DOHH2 (cell line): ENCODE data around the gene UBAP1.

Experiments used
- H3F3A ChIP-seq: fragments of 200-600 bp; sonication (generic), shearing (Covaris generic); 2 replicates; pipeline ENCODE4 v1.6.0; 2016; ENCODE audit warnings: antibody characterized with exemption, mild to moderate bottlenecking; ENCODE audit not compliant: control insufficient read depth, insufficient read depth
- H3K27ac ChIP-seq: fragments of 200-600 bp; sonication (generic); 2 replicates; pipeline ENCODE4 v1.5.1; 2014; ENCODE audit warnings: low read depth, mild to moderate bottlenecking, low read length, moderate library complexity
- H3K27me3 ChIP-seq: fragments of 200-600 bp; sonication (generic); 2 replicates; pipeline ENCODE4 v1.6.1; 2014; ENCODE audit warnings: mild to moderate bottlenecking, low read length, mixed read lengths; ENCODE audit not compliant: control insufficient read depth
- H3K36me3 ChIP-seq: fragments of 200-600 bp; sonication (generic); 2 replicates; pipeline ENCODE4 v1.6.1; 2014; ENCODE audit warnings: mild to moderate bottlenecking, low read length, moderate library complexity, mixed read lengths; ENCODE audit not compliant: control insufficient read depth
- H3K4me1 ChIP-seq: fragments of 200-600 bp; sonication (generic); 2 replicates; pipeline ENCODE4 v1.6.1; 2014; ENCODE audit warnings: mild to moderate bottlenecking, low read length, mixed read lengths; ENCODE audit not compliant: control insufficient read depth
- H3K4me2 ChIP-seq: fragments of 200-600 bp; sonication (generic); 2 replicates; pipeline ENCODE4 v1.6.0; 2014; ENCODE audit warnings: mild to moderate bottlenecking, low read length, moderate library complexity
- H3K4me3 ChIP-seq: fragments of 200-600 bp; sonication (generic); 2 replicates; pipeline ENCODE4 v1.5.1; 2014; ENCODE audit warnings: mild to moderate bottlenecking, low read length, mixed read lengths
- H3K79me2 ChIP-seq: fragments of 200-600 bp; sonication (generic); 2 replicates; pipeline ENCODE4 v1.6.1; 2014; ENCODE audit warnings: mild to moderate bottlenecking, low read length, mixed read lengths; ENCODE audit not compliant: control insufficient read depth
- H3K9me2 ChIP-seq: fragments of 200-600 bp; sonication (generic); replicated peaks from 2 replicates; pipeline ENCODE4 v1.6.1; 2014; ENCODE audit warnings: mild to moderate bottlenecking, low read length, mixed read lengths; ENCODE audit not compliant: control insufficient read depth
- H3K9me3 ChIP-seq: fragments of 200-600 bp; sonication (generic); 2 replicates; pipeline ENCODE4 v1.6.1; 2014; ENCODE audit warnings: antibody characterized with exemption, low read length, mixed read lengths; ENCODE audit not compliant: control insufficient read depth, insufficient read depth
- H4K20me1 ChIP-seq: fragments of 200-600 bp; sonication (generic); 2 replicates; pipeline ENCODE4 v1.6.0; 2014; ENCODE audit warnings: low read depth, mild to moderate bottlenecking, antibody characterized with exemption, low read length, moderate library complexity; ENCODE audit not compliant: control insufficient read depth, insufficient read depth
- EZH2phosphoT487 ChIP-seq: fragments of 200-600 bp; sonication (generic); IDR thresholded peaks from 2 replicates; pipeline ENCODE4 v1.6.1; 2017; ENCODE audit warnings: borderline replicate concordance, mild to moderate bottlenecking, antibody characterized with exemption, low read length, moderate library complexity, mixed read lengths
- TF ChIP-seq, protein P1 (sequence below): fragments of 200-600 bp; sonication (generic); IDR thresholded peaks from one replicate; pipeline ENCODE4 v1.5.1; 2014; ENCODE audit warnings: antibody characterized with exemption, mild to moderate bottlenecking, low read depth, low read length; ENCODE audit not compliant: poor library complexity, severe bottlenecking

UBAP1 gene

DNA sequence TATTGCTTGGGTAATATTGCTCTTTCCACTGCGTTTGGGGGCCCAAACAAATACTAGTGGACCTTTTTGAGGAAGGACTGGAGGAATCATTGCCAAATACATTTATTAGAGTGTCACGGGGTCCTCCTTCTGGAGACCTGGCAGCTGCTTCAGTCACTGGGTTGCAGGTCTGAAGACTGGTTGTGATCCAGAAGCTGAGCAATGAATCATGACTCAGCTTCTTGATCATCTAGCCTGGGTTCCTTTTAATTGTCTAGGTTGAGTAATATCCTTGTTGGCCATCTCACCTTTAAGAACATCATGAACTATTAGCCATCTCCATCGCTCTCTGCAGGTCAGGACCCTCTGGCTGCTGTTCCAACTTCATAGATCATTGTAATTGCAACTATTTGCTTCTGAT is 15.4 kb upstream of the UBAP1 start:
- Histone ChIP-seq H3K4me2 (no peak overlapping the region), H3K9me3 (no peaks in the 10 kb centered on the region), H3K4me1 (no peaks in the 10 kb centered on the region), H4K20me1 (no peaks in the 10 kb centered on the region), H3F3A (no peaks in the 10 kb centered on the region), H3K27ac (no peak overlapping the region), H3K9me2 (no peaks in the 10 kb centered on the region), H3K79me2 (no peaks in the 10 kb centered on the region), H3K4me3 (no peak overlapping the region), H3K36me3 (no peaks in the 10 kb centered on the region), H3K27me3 (no peaks in the 10 kb centered on the region)
- no peak for TF ChIP-seq EZH2phosphoT487
- TF ChIP-seq, protein P1, sequence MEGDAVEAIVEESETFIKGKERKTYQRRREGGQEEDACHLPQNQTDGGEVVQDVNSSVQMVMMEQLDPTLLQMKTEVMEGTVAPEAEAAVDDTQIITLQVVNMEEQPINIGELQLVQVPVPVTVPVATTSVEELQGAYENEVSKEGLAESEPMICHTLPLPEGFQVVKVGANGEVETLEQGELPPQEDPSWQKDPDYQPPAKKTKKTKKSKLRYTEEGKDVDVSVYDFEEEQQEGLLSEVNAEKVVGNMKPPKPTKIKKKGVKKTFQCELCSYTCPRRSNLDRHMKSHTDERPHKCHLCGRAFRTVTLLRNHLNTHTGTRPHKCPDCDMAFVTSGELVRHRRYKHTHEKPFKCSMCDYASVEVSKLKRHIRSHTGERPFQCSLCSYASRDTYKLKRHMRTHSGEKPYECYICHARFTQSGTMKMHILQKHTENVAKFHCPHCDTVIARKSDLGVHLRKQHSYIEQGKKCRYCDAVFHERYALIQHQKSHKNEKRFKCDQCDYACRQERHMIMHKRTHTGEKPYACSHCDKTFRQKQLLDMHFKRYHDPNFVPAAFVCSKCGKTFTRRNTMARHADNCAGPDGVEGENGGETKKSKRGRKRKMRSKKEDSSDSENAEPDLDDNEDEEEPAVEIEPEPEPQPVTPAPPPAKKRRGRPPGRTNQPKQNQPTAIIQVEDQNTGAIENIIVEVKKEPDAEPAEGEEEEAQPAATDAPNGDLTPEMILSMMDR: no peak

DNA sequence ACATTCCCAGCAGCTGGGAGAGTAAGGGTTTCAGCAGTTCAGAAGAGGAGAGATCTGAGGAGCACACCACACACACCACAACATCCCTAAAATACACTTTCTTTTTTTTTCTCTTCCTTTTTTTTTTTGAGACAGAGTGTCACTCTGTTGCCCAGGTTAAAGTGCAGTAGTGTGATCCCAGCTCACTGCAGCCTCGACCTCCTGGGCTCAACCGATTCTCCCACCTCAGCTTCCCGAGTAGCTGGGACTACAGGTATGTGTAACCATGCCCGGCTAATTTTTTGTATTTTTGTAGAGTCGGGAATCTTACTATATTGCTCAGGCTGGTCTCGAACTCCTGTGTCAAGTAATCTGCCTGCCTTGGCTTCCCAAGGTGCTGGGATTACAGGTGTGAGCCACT is 9.7 kb upstream of the UBAP1 start:
- no peak overlapping the region for H3K4me3 ChIP-seq
- no peak overlapping the region for H3K27ac ChIP-seq
- H3K36me3 ChIP-seq: no peaks in the 10 kb centered on the region
- H3K4me2 ChIP-seq: no peak overlapping the region
- no peaks in the 10 kb centered on the region for H3K27me3 ChIP-seq
- TF ChIP-seq, protein P1: no peak
- no peak for TF ChIP-seq EZH2phosphoT487
- no peaks in the 10 kb centered on the region for H3K9me3 ChIP-seq
- peaks cover 12% of the 10 kb centered on the region for H3K4me1 ChIP-seq
- H4K20me1 ChIP-seq: no peaks in the 10 kb centered on the region
- no peaks in the 10 kb centered on the region for H3K9me2 ChIP-seq
- no peaks in the 10 kb centered on the region for H3K79me2 ChIP-seq
- H3F3A ChIP-seq: peaks cover 5% of the 10 kb centered on the region

DNA sequence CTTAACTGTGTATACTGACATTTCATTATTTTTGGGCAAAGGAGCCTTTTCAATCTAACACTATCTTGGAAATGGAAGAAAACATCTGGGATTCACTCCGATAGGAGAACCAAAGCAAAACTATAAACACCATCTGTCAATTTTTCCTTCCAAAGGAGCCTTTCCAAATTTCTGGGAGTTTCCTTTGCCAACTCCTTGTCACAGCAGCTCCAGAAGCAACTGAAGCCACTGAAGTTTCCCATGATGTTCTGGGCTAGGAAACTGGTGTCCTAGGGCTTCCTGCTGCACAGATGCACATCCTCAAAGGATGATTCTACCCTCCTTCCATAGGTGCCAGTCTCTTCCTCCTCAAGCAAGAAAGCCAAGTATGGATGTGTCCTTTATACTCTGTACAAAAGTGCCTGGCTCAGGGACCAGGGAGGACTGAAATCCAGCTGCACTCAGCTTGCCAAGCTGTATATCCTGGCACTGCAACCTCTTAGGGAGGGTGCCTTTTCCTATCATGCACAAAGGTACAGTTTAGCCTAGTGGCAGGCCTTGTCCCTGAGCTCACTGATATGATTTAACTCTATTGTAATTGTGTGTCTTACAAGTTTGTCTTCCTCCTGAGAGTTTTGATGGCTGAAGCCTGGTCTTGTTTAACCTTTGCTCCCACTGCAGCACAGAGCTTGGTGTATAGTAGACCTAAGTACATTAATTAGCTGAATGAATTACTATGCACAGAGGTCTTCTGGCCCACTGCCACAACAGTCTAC is 8.4 kb upstream of the UBAP1 start:
- H3K9me3 ChIP-seq: no peaks in the 10 kb centered on the region
- no peaks in the 10 kb centered on the region for H3K79me2 ChIP-seq
- no peaks in the 10 kb centered on the region for H4K20me1 ChIP-seq
- no peaks in the 10 kb centered on the region for H3K27me3 ChIP-seq
- peaks cover 12% of the 10 kb centered on the region for H3K4me1 ChIP-seq
- H3K9me2 ChIP-seq: no peaks in the 10 kb centered on the region
- H3K27ac ChIP-seq: no peak overlapping the region
- peaks cover 10% of the 10 kb centered on the region for H3F3A ChIP-seq
- no peak overlapping the region for H3K4me3 ChIP-seq
- no peak overlapping the region for H3K4me2 ChIP-seq
- no peaks in the 10 kb centered on the region for H3K36me3 ChIP-seq
- TF ChIP-seq, protein P1: no peak
- no peak for TF ChIP-seq EZH2phosphoT487
